ENCODE data around the gene GALNT2.

- TF ChIP-seq CTCF (IDR thresholded peaks at IDR 0.05) (no peak), POLR2A (IDR thresholded peaks at IDR 0.05) (no peak)
These were observed 71.7 kb downstream of the GALNT2 start for GRCh38 chr1:230138561-230139239.

Measured in adrenal gland (tissue), 5 donors.